HG03175 (cell line): ENCODE results near the gene FGF12.

ENCODE experiments used
- ATAC-seq: cut with Tn5 transposase; IDR thresholded peaks from one replicate; pipeline ENCODE4 v1.9.1; 2021; ENCODE audit warnings: mild to moderate bottlenecking, moderate library complexity; ENCODE audit not compliant: unreplicated experiment

Gene FGF12

GRCh38 chr3:192419312-192419711 is 308.0 kb downstream of the FGF12 start:
- ATAC-seq: no peak

- ATAC-seq: no peak
Observed at GRCh38 chr3:192417559-192418055, 309.7 kb downstream of the FGF12 start.

- ATAC-seq: no peak
Observed at GRCh38 chr3:192417017-192417416, 310.3 kb downstream of the FGF12 start.

GRCh38 chr3:192413461-192413860 is 313.9 kb downstream of the FGF12 start:
- ATAC-seq: no peak

- no peak for ATAC-seq
Observed at GRCh38 chr3:192410684-192410960, 316.7 kb downstream of the FGF12 start.

GRCh38 chr3:192409838-192410683 is 317.3 kb downstream of the FGF12 start:
- peak; percentile 23 for ATAC-seq

GRCh38 chr3:192409201-192409837 is 318.0 kb downstream of the FGF12 start:
- peak; percentile 46 for ATAC-seq

GRCh38 chr3:192408647-192409200 is 318.6 kb downstream of the FGF12 start:
- ATAC-seq: no peak

GRCh38 chr3:192408007-192408646 is 319.2 kb downstream of the FGF12 start:
- no peak for ATAC-seq

GRCh38 chr3:192399767-192400166 is 327.6 kb downstream of the FGF12 start:
- no peak for ATAC-seq

GRCh38 chr3:192397012-192397411 is 330.3 kb downstream of the FGF12 start:
- no peak for ATAC-seq

GRCh38 chr3:192395506-192395905 is 331.8 kb downstream of the FGF12 start:
- no peak for ATAC-seq

GRCh38 chr3:192392986-192393385 is 334.4 kb downstream of the FGF12 start:
- ATAC-seq: no peak

GRCh38 chr3:192382861-192383260 is 344.5 kb downstream of the FGF12 start:
- no peak for ATAC-seq

GRCh38 chr3:192373586-192373985 is 353.8 kb downstream of the FGF12 start:
- no peak for ATAC-seq

GRCh38 chr3:192373032-192373431 is 354.3 kb downstream of the FGF12 start:
- no peak for ATAC-seq

GRCh38 chr3:192372616-192373015 is 354.7 kb downstream of the FGF12 start:
- ATAC-seq: no peak

GRCh38 chr3:192371870-192372400 is 355.4 kb downstream of the FGF12 start:
- ATAC-seq: no peak

- no peak for ATAC-seq
Observed at GRCh38 chr3:192367616-192368015, 359.7 kb downstream of the FGF12 start.

GRCh38 chr3:192366916-192367315 is 360.4 kb downstream of the FGF12 start:
- no peak for ATAC-seq

GRCh38 chr3:192365571-192365970 is 361.8 kb downstream of the FGF12 start:
- ATAC-seq: no peak
